GM12892 (cell line): Measurements from ENCODE around the gene MOB2.

ENCODE experiments used
- POLR2A ChIP-seq: IDR thresholded peaks from 2 replicates; pipeline ENCODE4 v1.6.1; 2011; ENCODE audit warnings: low read depth, low read length, control low read depth
- POLR2AphosphoS5 ChIP-seq: IDR thresholded peaks from 2 replicates; pipeline ENCODE4 v1.6.1; 2011; ENCODE audit warnings: low read depth, low read length, control low read depth
- TAF1 ChIP-seq: IDR thresholded peaks from 2 replicates; pipeline ENCODE4 v1.6.1; 2011; ENCODE audit warnings: low read depth, mild to moderate bottlenecking, control low read depth, low read length, borderline replicate concordance

DNA sequence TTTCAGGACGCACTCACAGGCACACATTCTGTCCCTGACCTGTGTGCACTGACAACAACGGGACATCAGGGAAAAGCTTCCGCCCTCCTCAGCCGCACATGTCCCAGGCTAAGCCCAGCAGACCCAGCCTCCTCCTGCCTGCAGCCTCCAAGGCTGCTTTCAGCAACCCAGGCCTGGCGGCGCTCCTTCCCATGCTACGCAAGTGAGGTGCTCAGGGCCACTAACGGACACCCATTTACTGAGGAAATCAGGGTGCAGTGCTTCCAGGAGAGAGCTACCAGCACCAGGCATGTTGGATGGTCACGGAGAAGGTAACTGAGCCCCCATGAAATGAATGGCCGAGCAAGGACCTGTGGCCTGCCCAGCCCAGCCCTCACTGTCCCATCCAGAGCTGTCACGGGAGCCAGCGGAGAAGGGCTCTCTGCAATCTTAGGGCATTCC is 6.9 kb downstream of the MOB2 start:
- TF ChIP-seq POLR2AphosphoS5: no peak
- no peak for TF ChIP-seq POLR2A
- TF ChIP-seq TAF1: no peak
